Right cardiac atrium (tissue), 5 donors: Measurements from ENCODE around the gene FTCDNL1. TPM values are rescaled to one million over a fixed set of nuclear protein-coding genes. Genes with fewer than 3 reads are reported as not detected.

Experiments used
- ATAC-seq, 2 donors: fragments of 200-7000 bp; cut with Tn5 transposase; one replicate each; pipeline versions ENCODE4 v1.8.0 to v1.9.1; 2020; ENCODE audit warnings: moderate library complexity in 2 of 2, mild to moderate bottlenecking in 1 of 2
- DNase-seq, 3 donors: peaks; one replicate each; pipeline ENCODE4 v3.0.0-alpha.2; 2020
- H3K27ac ChIP-seq: one replicate; pipeline ENCODE4 v1.5.1; 2013; ENCODE audit warnings: mild to moderate bottlenecking, low read length, control low read depth, moderate library complexity
- H3K27me3 ChIP-seq: one replicate; pipeline ENCODE4 v1.6.1; 2013; ENCODE audit not compliant: control insufficient read depth, insufficient read depth
- H3K4me1 ChIP-seq: one replicate; pipeline ENCODE4 v1.6.1; 2013; ENCODE audit warnings: low read length; ENCODE audit not compliant: control insufficient read depth, insufficient read depth
- H3K4me3 ChIP-seq: one replicate; pipeline ENCODE4 v1.5.1; 2013; ENCODE audit warnings: low read length, control low read depth
- H3K9me3 ChIP-seq: one replicate; pipeline ENCODE4 v1.6.1; 2013; ENCODE audit warnings: low read length; ENCODE audit not compliant: control insufficient read depth
- WGBS: extraction: QIAGEN DNeasy Blood & Tissue Kit; methylation state at CpG from one replicate; pipeline ENCODE4 v1.1.7; 2013; 5-methylcytosine and 5-hydroxymethylcytosine counted together
- intact Hi-C, 4 donors: fragments of 100-400 bp; cut with DNase I; formaldehyde crosslinking; loops; one replicate each; pipeline versions ENCODE4 v1.11.0 to v1.14.0; 2022 to 2023
- polyA plus RNA-seq: library from polyadenylated mRNA; stranded (reverse); fragments of 200-250 nt; gene quantifications from one replicate; pipeline ENCODE4 v1.2.3, GENCODE V29; 2013
- total RNA-seq, 4 donors: library from RNA; stranded (reverse); fragmentation: NEBNext Ultra II Directional; extraction: Animal tissue kit (Norgen Biotek cat#: 25700); gene quantifications; one replicate each; pipeline ENCODE4 v1.2.1, GENCODE V29; 2021
- donor health status: healthy with polysubstance abuse.
- donor health status: DM: no; HTN: yes; CAD: no.
- donor health status: DM: no; HTN: no; CAD: no.
- donor health status: DM: no; HTN: yes; CAD: no; lungs with severe emphysema.
- donor health status: DM: yes; HTN: yes; CAD: no.

Gene FTCDNL1
- total and polyA plus RNA-seq, 5 donors = 1.7 to 5.0 (median 2.7) TPM

DNA sequence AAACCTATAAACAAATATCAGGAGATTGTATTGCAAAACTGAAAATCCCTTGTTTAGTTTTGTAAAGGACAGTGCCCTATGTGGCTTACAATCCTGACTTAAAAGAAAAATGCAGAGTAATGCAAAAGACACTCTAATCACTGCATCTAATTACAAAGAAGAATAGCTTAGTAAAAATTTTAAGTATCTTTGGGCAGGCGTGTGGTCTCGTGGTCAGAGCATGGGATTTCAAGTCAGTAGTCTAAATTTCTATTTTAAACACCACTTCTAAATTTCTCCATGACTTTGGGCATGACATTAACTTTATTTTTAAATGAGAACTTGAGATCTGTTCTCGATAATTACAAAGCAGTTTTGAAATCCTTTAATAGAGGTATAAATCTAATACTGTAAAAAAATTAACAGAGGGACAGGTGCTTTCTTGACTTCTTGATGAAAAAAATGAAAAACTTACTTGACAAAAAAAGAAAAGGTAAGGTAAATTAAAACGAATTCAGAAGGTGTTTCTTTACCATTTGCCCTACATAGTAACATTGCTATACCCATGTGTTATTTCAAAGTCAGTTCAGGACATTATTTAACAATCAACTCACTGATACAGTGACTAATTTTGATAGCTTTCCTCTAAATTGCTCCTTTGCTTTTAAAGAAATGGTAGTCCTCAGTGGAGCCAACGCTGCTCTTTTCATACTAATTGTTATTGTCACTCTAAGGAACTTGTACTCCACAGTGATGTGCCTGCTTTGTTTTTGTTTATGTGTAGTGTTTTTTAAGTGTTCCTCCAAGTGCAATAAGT lies 17.6 kb upstream of the FTCDNL1 start:
- no peak overlapping the region for H3K27ac ChIP-seq
- H3K27me3 ChIP-seq = no peaks in the 10 kb centered on the region
- DNase-seq (no peak), ATAC-seq (no peak)
- no peak overlapping the region for H3K4me3 ChIP-seq
- no peaks in the 10 kb centered on the region for H3K9me3 ChIP-seq
- intact Hi-C loops = loop anchor here in 1 of 4 donors (10.0 kb wide), 1 partner anchor 164 kb away; no protein-coding TSS in a partner anchor
- no peaks in the 10 kb centered on the region for H3K4me1 ChIP-seq
- 52% methylated on average over 5 of the region's 5 CpGs for WGBS

GRCh38 chr2:199865905-199866304 lies 14.9 kb upstream of the FTCDNL1 start:
- no peak overlapping the region for H3K4me3 ChIP-seq
- H3K27ac ChIP-seq = no peak overlapping the region
- ATAC-seq = no peak
- no peaks in the 10 kb centered on the region for H3K27me3 ChIP-seq
- no peaks in the 10 kb centered on the region for H3K9me3 ChIP-seq
- no peaks in the 10 kb centered on the region for H3K4me1 ChIP-seq
- DNase-seq = no peak
- intact Hi-C loops = loop anchor here in 1 of 4 donors (10.0 kb wide), 1 partner anchor 161 kb away; no protein-coding TSS in a partner anchor
- whole genome bisulfite sequencing = 91% methylated on average over 4 of the region's 4 CpGs

DNA sequence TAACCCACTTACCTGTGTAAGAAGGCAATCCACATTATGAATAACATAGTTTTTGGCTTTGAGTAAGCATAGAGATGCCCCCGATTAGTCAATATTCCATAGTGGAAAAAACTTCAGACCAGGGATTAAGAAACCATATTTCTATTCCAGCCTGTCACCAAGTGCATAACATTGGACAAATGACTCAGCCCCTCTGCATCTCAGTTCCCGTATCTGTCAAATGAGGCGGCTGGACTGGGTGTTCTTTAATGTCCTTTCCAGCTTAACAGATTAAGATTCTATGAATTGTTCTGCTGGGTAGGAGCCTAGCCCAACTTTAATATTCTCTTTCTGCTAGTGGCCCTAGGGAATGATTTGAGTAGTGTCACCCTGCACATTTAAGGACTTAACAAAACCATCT lies 11.8 kb upstream of the FTCDNL1 start:
- DNase-seq (no peak), ATAC-seq (no peak)
- Histone ChIP-seq H3K27me3 (no peaks in the 10 kb centered on the region), H3K27ac (no peak overlapping the region), H3K4me3 (no peak overlapping the region), H3K4me1 (no peaks in the 10 kb centered on the region), H3K9me3 (no peaks in the 10 kb centered on the region)
- WGBS = 57% methylated on average over 3 of the region's 3 CpGs
- intact Hi-C loops = loop anchor here in 1 of 4 donors (10.0 kb wide), 1 partner anchor 158 kb away; no protein-coding TSS in a partner anchor

GRCh38 chr2:199861132-199861774 lies 10.3 kb upstream of the FTCDNL1 start:
- ATAC-seq (no peak), DNase-seq (no peak)
- no peaks in the 10 kb centered on the region for H3K9me3 ChIP-seq
- intact Hi-C loops = loop anchor here in 1 of 4 donors (10.0 kb wide), 1 partner anchor 156 kb away; no protein-coding TSS in a partner anchor
- H3K4me1 ChIP-seq = no peaks in the 10 kb centered on the region
- WGBS = 13% methylated on average over 4 of the region's 4 CpGs
- no peak overlapping the region for H3K4me3 ChIP-seq
- no peaks in the 10 kb centered on the region for H3K27me3 ChIP-seq
- no peak overlapping the region for H3K27ac ChIP-seq

DNA sequence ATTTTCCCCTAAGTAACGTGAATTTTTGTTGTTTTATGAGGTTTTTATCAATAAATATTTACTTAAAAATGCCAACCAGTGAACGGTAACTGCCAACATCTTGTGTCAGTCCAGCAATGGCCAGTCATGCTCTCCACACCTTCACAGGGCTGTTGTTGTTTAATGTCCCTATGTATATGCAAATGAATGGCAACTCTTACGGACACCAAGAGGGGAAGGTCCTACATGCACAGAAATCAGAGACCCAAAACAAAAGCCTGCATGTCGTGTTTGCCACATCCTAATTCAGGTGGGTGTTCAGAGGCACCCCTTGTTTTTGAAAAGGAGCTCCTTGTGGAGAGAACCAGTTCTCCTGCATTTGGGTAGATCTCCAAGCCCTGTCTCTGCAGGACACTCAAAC lies 4.8 kb upstream of the FTCDNL1 start:
- ATAC-seq (no peak), DNase-seq (no peak)
- intact Hi-C loops = no loop called here
- Histone ChIP-seq H3K4me1 (no peaks in the 10 kb centered on the region), H3K9me3 (no peaks in the 10 kb centered on the region), H3K27ac (no peak overlapping the region), H3K4me3 (no peak overlapping the region), H3K27me3 (no peaks in the 10 kb centered on the region)
- 50% methylated on average over 4 of the region's 4 CpGs for WGBS

- no peak for DNase-seq
- 72% methylated on average over 2 of the region's 2 CpGs for WGBS
- no peak for ATAC-seq
- Histone ChIP-seq H3K9me3 (no peaks in the 10 kb centered on the region), H3K4me1 (no peaks in the 10 kb centered on the region), H3K4me3 (no peak overlapping the region), H3K27ac (no peak overlapping the region), H3K27me3 (no peaks in the 10 kb centered on the region)
- intact Hi-C loops = no loop called here
Measured at GRCh38 chr2:199851883-199852282, 891 bp upstream of the FTCDNL1 start.

GRCh38 chr2:199851501-199851810 lies 464 bp upstream of the FTCDNL1 start:
- peak overlapping the region; percentile 54 for H3K4me3 ChIP-seq
- intact Hi-C loops = no loop called here
- 43% methylated on average over 8 of the region's 8 CpGs for WGBS
- no peaks in the 10 kb centered on the region for H3K9me3 ChIP-seq
- H3K27me3 ChIP-seq = no peaks in the 10 kb centered on the region
- no peak overlapping the region for H3K27ac ChIP-seq
- DNase-seq (no peak), ATAC-seq (no peak)
- no peaks in the 10 kb centered on the region for H3K4me1 ChIP-seq

DNA sequence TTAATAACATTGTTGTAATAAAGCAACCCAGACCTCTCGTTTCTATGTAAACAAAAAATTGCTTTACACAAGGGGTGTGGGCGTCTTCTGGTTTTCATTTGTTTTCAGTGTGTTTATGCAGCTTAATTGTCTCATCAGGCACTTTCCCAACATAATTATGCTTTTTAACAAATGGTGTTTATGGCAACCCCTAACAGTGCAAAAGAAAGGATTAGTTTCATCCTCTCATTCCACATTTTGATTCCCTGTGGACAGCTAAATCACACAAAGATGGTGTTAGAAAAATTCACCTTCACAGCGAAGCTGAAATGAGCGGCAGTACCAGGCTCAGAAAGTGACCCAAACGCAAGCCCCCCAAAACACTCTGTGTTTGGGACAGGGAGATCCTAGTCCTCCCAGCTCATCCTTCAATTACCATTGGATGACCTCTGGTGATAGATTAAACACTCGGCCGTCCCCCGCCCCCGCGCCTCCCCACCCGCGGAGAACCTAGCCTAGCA lies 724 bp downstream of the FTCDNL1 start:
- Histone ChIP-seq H3K9me3 (no peaks in the 10 kb centered on the region), H3K4me3 (peak overlapping the region; percentile 54), H3K27ac (no peak overlapping the region), H3K4me1 (no peaks in the 10 kb centered on the region), H3K27me3 (no peaks in the 10 kb centered on the region)
- DNase-seq = no peak
- ATAC-seq = no peak
- WGBS = 19% methylated on average over 12 of the region's 12 CpGs
- intact Hi-C loops = no loop called here

- no peak for DNase-seq
- WGBS = 75% methylated on average over 11 of the region's 11 CpGs
- no peaks in the 10 kb centered on the region for H3K4me1 ChIP-seq
Measured at GRCh38 chr2:199848389-199849130, 2.4 kb downstream of the FTCDNL1 start.

DNA sequence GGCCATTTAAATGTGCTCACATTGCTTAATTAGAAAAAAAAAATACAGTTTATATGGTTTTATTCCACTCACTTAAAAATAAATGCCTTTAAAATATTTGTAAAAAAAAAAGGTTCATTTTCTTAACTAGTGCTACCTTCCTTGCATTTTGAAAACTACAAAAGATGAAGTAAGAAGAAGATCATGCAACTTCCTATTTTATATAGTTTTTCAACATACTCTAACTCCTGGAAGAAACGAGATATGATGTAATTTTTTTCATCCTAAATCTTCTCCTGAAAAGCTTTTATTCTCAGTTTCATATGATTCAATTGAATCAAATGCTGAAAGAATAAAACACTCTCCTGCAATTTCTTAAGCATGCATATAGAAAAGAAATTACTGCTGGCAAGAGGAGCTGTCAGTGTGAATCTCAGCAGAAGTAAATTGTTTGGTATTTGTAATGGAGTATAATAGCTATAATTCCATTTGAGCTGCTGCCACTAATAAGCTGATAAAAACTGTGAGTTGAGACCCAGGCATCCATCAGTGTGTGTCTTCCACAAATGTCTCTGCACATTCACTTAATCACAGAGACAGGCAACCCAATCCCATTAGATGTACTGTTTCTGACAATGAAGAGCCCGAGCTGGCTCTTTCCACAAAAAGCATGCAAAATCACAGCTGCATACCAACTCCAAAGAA lies 3.7 kb downstream of the FTCDNL1 start:
- ATAC-seq (no peak), DNase-seq (no peak)
- Histone ChIP-seq H3K27me3 (no peaks in the 10 kb centered on the region), H3K9me3 (no peaks in the 10 kb centered on the region), H3K27ac (no peak overlapping the region), H3K4me1 (no peaks in the 10 kb centered on the region), H3K4me3 (no peak overlapping the region)
- 23% methylated on average over 2 of the region's 2 CpGs for WGBS
- intact Hi-C loops = no loop called here

More at GRCh38 chr2:199848389-199849130, 2.4 kb downstream of the FTCDNL1 start:
- Histone ChIP-seq H3K27me3 (no peaks in the 10 kb centered on the region), H3K4me3 (no peak overlapping the region), H3K9me3 (no peaks in the 10 kb centered on the region), H3K27ac (no peak overlapping the region)
- ATAC-seq = no peak
- intact Hi-C loops = no loop called here
